Fibroblast of lung (primary cell): ENCODE results near the gene KPNA6.

Source experiments
- CTCF ChIP-seq, 2 donors: IDR thresholded peaks in 1 of 2; conservative IDR thresholded peaks in 1 of 2; 1 replicate in 1 of 2; 2 replicates in 1 of 2; pipeline ENCODE4 v1.5.1; 2011 to 2012; ENCODE audit warnings: low read length in 2 of 2, control low read depth in 1 of 2, inconsistent platforms in 1 of 2, low read depth in 1 of 2, mild to moderate bottlenecking in 1 of 2
- EZH2 ChIP-seq: IDR thresholded peaks from 2 replicates; pipeline ENCODE4 v1.5.1; 2012; ENCODE audit warnings: low read length, control low read depth, mild to moderate bottlenecking; ENCODE audit errors: missing control alignments

GRCh38 chr1:32215629-32216480 is 108.0 kb downstream of the KPNA6 start:
- TF ChIP-seq CTCF (conservative IDR thresholded peaks at IDR 0.05 in 1 of 2, IDR thresholded peaks at IDR 0.05 in 1 of 2; ENCODE audit: low read depth in 1 of 2, low read length in 2 of 2) (peak; percentile 75 to 84), EZH2 (no peak)
